GM23338 (cell line): Measurements from ENCODE around the gene DNM2.

Experiments
- CREB1 ChIP-seq: fragments of 250-450 bp; sonication (Bioruptor Pico); IDR thresholded peaks from 2 replicates; pipeline ENCODE4 v1.5.0; 2020; ENCODE audit warnings: low read depth, mild to moderate bottlenecking, moderate library complexity
- ETS1 ChIP-seq: IDR thresholded peaks from 2 replicates; pipeline ENCODE4 v1.6.1; 2016; ENCODE audit warnings: antibody characterized with exemption
- EZH2 ChIP-seq: fragments of 200-600 bp; sonication (generic); IDR thresholded peaks from one replicate; pipeline ENCODE4 v1.8.0; 2017; ENCODE audit warnings: antibody characterized with exemption, mild to moderate bottlenecking, low read depth; ENCODE audit not compliant: unreplicated experiment
- EZH2phosphoT487 ChIP-seq: fragments of 200-600 bp; sonication (generic); IDR thresholded peaks from one replicate; pipeline ENCODE4 v1.8.1; 2018; ENCODE audit warnings: antibody characterized with exemption; ENCODE audit not compliant: unreplicated experiment
- JUNB ChIP-seq: IDR thresholded peaks from one replicate; pipeline ENCODE4 v1.6.1; 2016; ENCODE audit warnings: antibody characterized with exemption; ENCODE audit not compliant: unreplicated experiment
- NANOG ChIP-seq: IDR thresholded peaks from 2 replicates; pipeline ENCODE4 v1.6.1; 2016; ENCODE audit warnings: antibody characterized with exemption, borderline replicate concordance
- POLR2AphosphoS5 ChIP-seq: IDR thresholded peaks from 2 replicates; pipeline ENCODE4 v1.6.1; 2016; ENCODE audit warnings: antibody characterized with exemption, low read depth
- STAT1 ChIP-seq: IDR thresholded peaks from one replicate; pipeline ENCODE4 v1.6.1; 2016; ENCODE audit warnings: antibody characterized with exemption; ENCODE audit not compliant: unreplicated experiment
- ZNF331 ChIP-seq: fragments of 250-450 bp; sonication (Bioruptor Pico); IDR thresholded peaks from 2 replicates; pipeline ENCODE4 v1.5.0; 2020; ENCODE audit warnings: low read depth, mild to moderate bottlenecking, moderate library complexity
- ZNF462 ChIP-seq: fragments of 250-450 bp; sonication (Bioruptor Pico); IDR thresholded peaks from 2 replicates; pipeline ENCODE4 v1.5.0; 2020; ENCODE audit warnings: mild to moderate bottlenecking, moderate library complexity
- TF ChIP-seq, protein P1 (sequence below), 2 experiments: fragments of 200-600 bp in 1 of 2; sonication (generic) in 1 of 2; conservative IDR thresholded peaks; 2 replicates each; pipeline versions ENCODE4 v1.5.1 to v1.6.1; 2016 to 2017; ENCODE audit warnings: antibody characterized with exemption in 2 of 2, low read depth in 2 of 2, mild to moderate bottlenecking in 2 of 2, moderate library complexity in 1 of 2
- TF ChIP-seq, protein P2 (sequence below): IDR thresholded peaks from one replicate; pipeline ENCODE4 v1.6.1; 2018; ENCODE audit warnings: antibody characterized with exemption; ENCODE audit not compliant: unreplicated experiment

- TF ChIP-seq EZH2 (no peak), STAT1 (no peak), EZH2phosphoT487 (no peak), NANOG (no peak), POLR2AphosphoS5 (no peak), CREB1 (CRISPR knock-in tag) (no peak), JUNB (no peak), ZNF331 (CRISPR knock-in tag) (no peak), ETS1 (no peak), ZNF462 (CRISPR knock-in tag) (no peak)
- TF ChIP-seq, protein P1, sequence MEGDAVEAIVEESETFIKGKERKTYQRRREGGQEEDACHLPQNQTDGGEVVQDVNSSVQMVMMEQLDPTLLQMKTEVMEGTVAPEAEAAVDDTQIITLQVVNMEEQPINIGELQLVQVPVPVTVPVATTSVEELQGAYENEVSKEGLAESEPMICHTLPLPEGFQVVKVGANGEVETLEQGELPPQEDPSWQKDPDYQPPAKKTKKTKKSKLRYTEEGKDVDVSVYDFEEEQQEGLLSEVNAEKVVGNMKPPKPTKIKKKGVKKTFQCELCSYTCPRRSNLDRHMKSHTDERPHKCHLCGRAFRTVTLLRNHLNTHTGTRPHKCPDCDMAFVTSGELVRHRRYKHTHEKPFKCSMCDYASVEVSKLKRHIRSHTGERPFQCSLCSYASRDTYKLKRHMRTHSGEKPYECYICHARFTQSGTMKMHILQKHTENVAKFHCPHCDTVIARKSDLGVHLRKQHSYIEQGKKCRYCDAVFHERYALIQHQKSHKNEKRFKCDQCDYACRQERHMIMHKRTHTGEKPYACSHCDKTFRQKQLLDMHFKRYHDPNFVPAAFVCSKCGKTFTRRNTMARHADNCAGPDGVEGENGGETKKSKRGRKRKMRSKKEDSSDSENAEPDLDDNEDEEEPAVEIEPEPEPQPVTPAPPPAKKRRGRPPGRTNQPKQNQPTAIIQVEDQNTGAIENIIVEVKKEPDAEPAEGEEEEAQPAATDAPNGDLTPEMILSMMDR (conservative IDR thresholded peaks at IDR 0.05; ENCODE audit: low read depth in 2 of 2): no peak
- TF ChIP-seq, protein P2, sequence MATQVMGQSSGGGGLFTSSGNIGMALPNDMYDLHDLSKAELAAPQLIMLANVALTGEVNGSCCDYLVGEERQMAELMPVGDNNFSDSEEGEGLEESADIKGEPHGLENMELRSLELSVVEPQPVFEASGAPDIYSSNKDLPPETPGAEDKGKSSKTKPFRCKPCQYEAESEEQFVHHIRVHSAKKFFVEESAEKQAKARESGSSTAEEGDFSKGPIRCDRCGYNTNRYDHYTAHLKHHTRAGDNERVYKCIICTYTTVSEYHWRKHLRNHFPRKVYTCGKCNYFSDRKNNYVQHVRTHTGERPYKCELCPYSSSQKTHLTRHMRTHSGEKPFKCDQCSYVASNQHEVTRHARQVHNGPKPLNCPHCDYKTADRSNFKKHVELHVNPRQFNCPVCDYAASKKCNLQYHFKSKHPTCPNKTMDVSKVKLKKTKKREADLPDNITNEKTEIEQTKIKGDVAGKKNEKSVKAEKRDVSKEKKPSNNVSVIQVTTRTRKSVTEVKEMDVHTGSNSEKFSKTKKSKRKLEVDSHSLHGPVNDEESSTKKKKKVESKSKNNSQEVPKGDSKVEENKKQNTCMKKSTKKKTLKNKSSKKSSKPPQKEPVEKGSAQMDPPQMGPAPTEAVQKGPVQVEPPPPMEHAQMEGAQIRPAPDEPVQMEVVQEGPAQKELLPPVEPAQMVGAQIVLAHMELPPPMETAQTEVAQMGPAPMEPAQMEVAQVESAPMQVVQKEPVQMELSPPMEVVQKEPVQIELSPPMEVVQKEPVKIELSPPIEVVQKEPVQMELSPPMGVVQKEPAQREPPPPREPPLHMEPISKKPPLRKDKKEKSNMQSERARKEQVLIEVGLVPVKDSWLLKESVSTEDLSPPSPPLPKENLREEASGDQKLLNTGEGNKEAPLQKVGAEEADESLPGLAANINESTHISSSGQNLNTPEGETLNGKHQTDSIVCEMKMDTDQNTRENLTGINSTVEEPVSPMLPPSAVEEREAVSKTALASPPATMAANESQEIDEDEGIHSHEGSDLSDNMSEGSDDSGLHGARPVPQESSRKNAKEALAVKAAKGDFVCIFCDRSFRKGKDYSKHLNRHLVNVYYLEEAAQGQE: no peak
Measured at GRCh38 chr19:10852941-10853340, 135.1 kb downstream of the DNM2 start.
